Measurements from ENCODE around the gene MPDZ. TPM values are rescaled to one million over a fixed set of nuclear protein-coding genes. Genes with fewer than 3 reads are reported as not detected.

MPDZ gene
- total and polyA plus RNA-seq, 2 of the 13 experiments (the other 11 are each of a cell fraction or from before 2014, with no cell fraction given) = 12.4 to 14.7 TPM

DNA sequence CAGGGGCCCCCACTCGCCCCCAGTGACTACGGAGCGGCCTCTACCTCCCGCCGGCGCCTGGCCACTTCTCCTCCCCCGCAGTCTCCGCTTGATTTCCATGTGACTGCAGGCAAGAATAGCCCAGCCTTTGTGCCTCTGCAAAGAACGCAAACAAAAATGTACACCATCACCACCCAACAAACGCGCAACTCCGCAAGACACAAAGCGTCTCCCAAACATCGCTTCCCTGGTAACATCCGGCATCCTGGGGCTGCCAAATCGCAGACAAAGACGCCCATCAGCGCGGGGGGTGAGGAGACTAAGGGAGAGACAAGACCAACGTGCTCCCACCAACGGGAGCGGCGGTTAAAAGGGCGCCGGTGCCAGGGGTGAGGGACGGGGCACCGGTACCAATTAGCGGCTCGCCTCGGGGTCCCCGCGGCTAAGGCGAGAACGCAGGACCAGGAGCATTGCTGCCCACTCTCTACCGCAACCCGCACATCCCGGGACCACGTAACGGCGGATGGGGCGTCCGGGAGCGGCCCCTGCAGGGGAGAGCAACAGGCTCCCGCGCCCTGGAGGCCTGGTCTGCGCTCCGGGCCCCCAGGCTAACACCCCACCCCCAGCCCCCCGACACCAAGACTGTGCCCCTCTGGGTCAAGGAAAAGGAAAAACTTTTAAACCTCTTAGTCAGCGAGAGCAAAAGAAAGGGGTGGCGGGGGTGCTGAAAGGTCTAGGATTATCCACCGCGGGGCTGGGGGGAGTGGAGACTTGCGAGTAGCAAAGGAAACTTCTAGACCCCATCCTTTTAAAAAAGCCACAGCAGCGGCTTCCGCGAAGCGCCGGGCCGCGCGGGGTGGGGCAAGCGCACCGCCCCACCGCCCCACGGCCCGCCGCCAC lies 885 bp downstream of the MPDZ start (continued):
- TF ChIP-seq PATZ1 (CRISPR knock-in tag; IDR thresholded peaks at IDR 0.05) = peak; percentile 57; the same call in 1 of the 2 replicates
- TF ChIP-seq ZNF253 (CRISPR knock-in tag; IDR thresholded peaks at IDR 0.05; ENCODE audit: borderline replicate concordance) = no peak
- TF ChIP-seq TAF15 (IDR thresholded peaks at IDR 0.05; ENCODE audit: low read depth, low read length, poor library complexity, severe bottlenecking) = no peak
- TF ChIP-seq, protein P1, sequence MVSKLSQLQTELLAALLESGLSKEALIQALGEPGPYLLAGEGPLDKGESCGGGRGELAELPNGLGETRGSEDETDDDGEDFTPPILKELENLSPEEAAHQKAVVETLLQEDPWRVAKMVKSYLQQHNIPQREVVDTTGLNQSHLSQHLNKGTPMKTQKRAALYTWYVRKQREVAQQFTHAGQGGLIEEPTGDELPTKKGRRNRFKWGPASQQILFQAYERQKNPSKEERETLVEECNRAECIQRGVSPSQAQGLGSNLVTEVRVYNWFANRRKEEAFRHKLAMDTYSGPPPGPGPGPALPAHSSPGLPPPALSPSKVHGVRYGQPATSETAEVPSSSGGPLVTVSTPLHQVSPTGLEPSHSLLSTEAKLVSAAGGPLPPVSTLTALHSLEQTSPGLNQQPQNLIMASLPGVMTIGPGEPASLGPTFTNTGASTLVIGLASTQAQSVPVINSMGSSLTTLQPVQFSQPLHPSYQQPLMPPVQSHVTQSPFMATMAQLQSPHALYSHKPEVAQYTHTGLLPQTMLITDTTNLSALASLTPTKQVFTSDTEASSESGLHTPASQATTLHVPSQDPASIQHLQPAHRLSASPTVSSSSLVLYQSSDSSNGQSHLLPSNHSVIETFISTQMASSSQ (IDR thresholded peaks at IDR 0.05; ENCODE audit: low read depth) = no peak
- TF ChIP-seq, protein P1 (CRISPR knock-in tag; IDR thresholded peaks at IDR 0.05; ENCODE audit: borderline replicate concordance) = no peak
- TF ChIP-seq ZNF138 (CRISPR knock-in tag; IDR thresholded peaks at IDR 0.05; ENCODE audit: low read depth) = 0 out of 2 replicates have a peak, but pooled peaks have one; percentile 52
- TF ChIP-seq FOXK2 (IDR thresholded peaks at IDR 0.05) = no peak
- TF ChIP-seq IRX3 (CRISPR knock-in tag; IDR thresholded peaks at IDR 0.05; ENCODE audit: borderline replicate concordance, low read depth) = no peak
- no peak for TF ChIP-seq EZH2 (conservative IDR thresholded peaks at IDR 0.05; ENCODE audit: low read depth, low read length)
- no peak for TF ChIP-seq FOXO1 (CRISPR knock-in tag; IDR thresholded peaks at IDR 0.05)
- TF ChIP-seq NR1H2 (CRISPR knock-in tag; IDR thresholded peaks at IDR 0.05; ENCODE audit: borderline replicate concordance, low read depth) = no peak
- TF ChIP-seq, protein P2, sequence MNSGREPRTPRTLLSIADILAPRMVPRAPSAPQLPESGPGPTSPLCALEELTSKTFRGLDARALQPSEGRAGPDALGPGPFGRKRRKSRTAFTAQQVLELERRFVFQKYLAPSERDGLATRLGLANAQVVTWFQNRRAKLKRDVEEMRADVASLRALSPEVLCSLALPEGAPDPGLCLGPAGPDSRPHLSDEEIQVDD (CRISPR knock-in tag; IDR thresholded peaks at IDR 0.05; ENCODE audit: borderline replicate concordance) = no peak
- TF ChIP-seq ASH2L (IDR thresholded peaks at IDR 0.05; ENCODE audit: insufficient read length, low read depth, low read length) = peak; percentile 24
- peak; percentile 74; the same call in 1 of the 2 replicates for TF ChIP-seq MYPOP (CRISPR knock-in tag; IDR thresholded peaks at IDR 0.05)
- TF ChIP-seq DZIP1 (CRISPR knock-in tag; IDR thresholded peaks at IDR 0.05) = no peak
- no peak for TF ChIP-seq ZFP62 (CRISPR knock-in tag; IDR thresholded peaks at IDR 0.05)
- no peak for TF ChIP-seq SATB2 (CRISPR knock-in tag; IDR thresholded peaks at IDR 0.05)
- no peak for TF ChIP-seq ZNF781 (CRISPR knock-in tag; IDR thresholded peaks at IDR 0.05; ENCODE audit: borderline replicate concordance, not compliant biosample characterization)
